Liver (tissue), 3 donors: ENCODE data around the gene ZNF580.

Experiments
- CTCF ChIP-seq: fragments of 150-350 bp; IDR thresholded peaks from 2 replicates; pipeline ENCODE4 v1.5.1; 2017; ENCODE audit warnings: improper control_type of control experiment, low read depth, low read length; ENCODE audit not compliant: missing input control
- GABPA ChIP-seq, 2 donors: IDR thresholded peaks in 1 of 2; conservative IDR thresholded peaks in 1 of 2; 2 replicates each; pipeline ENCODE4 v1.6.1; 2016; ENCODE audit warnings: antibody characterized with exemption in 2 of 2, mild to moderate bottlenecking in 1 of 2, moderate library complexity in 1 of 2
- JUND ChIP-seq, 2 donors: IDR thresholded peaks; 2 replicates each; pipeline ENCODE4 v1.6.1; 2016; ENCODE audit warnings: antibody characterized with exemption in 2 of 2
- REST ChIP-seq: IDR thresholded peaks from 2 replicates; pipeline ENCODE4 v1.6.1; 2016; ENCODE audit warnings: antibody characterized with exemption, mild to moderate bottlenecking
- SP1 ChIP-seq: IDR thresholded peaks from 2 replicates; pipeline ENCODE4 v1.6.1; 2018; ENCODE audit warnings: antibody characterized with exemption, mild to moderate bottlenecking
- donor health status: healthy.
- donor health status: healthy.

- no peak for TF ChIP-seq SP1
- no peak for TF ChIP-seq CTCF
- no peak for TF ChIP-seq JUND (IDR thresholded peaks at IDR 0.05)
- no peak for TF ChIP-seq REST
- TF ChIP-seq GABPA (IDR thresholded peaks at IDR 0.05 in 1 of 2, conservative IDR thresholded peaks at IDR 0.05 in 1 of 2): no peak
These were observed 46.7 kb downstream of the ZNF580 start for GRCh38 chr19:55687281-55688201.
